Caco-2 (cell line): ENCODE data around the gene MRPS22. TPM values are rescaled to one million over a fixed set of nuclear protein-coding genes. Genes with fewer than 3 reads are reported as not detected.

ENCODE experiments used
- BruUV-seq: library from RNA; stranded (reverse); fragments of 400-500 nt; replicated peaks from 2 replicates; lab custom pipeline; 2021; lab: Mats Ljungman, UMichigan
- CTCF ChIA-PET: fragments of 300-600 bp; sonication (Branson Sonifier 250); formaldehyde crosslinking; loops from one replicate; lab custom pipeline; 2022; ENCODE audit warnings: antibody characterized with exemption; lab: Charles Lee
- POLR2A ChIA-PET: fragments of 300-600 bp; sonication (Branson Sonifier 250); formaldehyde crosslinking; loops from one replicate; lab custom pipeline; 2022; ENCODE audit warnings: antibody characterized with exemption; lab: Charles Lee
- DNase-seq, 2 experiments: peaks; one replicate each; pipeline versions ENCODE4 v3.0.0 to v3.0.0-alpha.2; 2020 to 2022
- H3K27me3 ChIP-seq: replicated peaks from 2 replicates; pipeline ENCODE4 v1.6.0; 2011; ENCODE audit warnings: low read length; ENCODE audit not compliant: control insufficient read depth, insufficient read depth
- H3K36me3 ChIP-seq: 2 replicates; pipeline ENCODE4 v1.5.1; 2011; ENCODE audit warnings: low read length; ENCODE audit not compliant: control insufficient read depth, insufficient read depth
- H3K4me1 ChIP-seq: fragments of 250-450 bp; sonication (Bioruptor Pico); 2 replicates; pipeline ENCODE4 v1.5.1; 2020; ENCODE audit warnings: mild to moderate bottlenecking
- H3K4me3 ChIP-seq: 2 replicates; pipeline ENCODE4 v1.5.1; 2011; ENCODE audit warnings: low read depth, mild to moderate bottlenecking, control low read depth, low read length
- H3K9me3 ChIP-seq: fragments of 250-450 bp; sonication (Bioruptor Pico); 2 replicates; pipeline ENCODE4 v1.5.1; 2020; ENCODE audit warnings: mild to moderate bottlenecking, moderate library complexity
- H3K27ac Mint-ChIP-seq: one replicate; pipeline ENCODE4 v1.8.0; 2022; ENCODE audit warnings: mixed read lengths; ENCODE audit not compliant: unreplicated experiment
- H3K27me3 Mint-ChIP-seq: one replicate; pipeline ENCODE4 v1.8.0; 2022; ENCODE audit warnings: mixed read lengths; ENCODE audit not compliant: insufficient read depth, unreplicated experiment
- H3K36me3 Mint-ChIP-seq: one replicate; pipeline ENCODE4 v1.8.0; 2022; ENCODE audit warnings: mild to moderate bottlenecking, mixed read lengths; ENCODE audit not compliant: insufficient read depth, unreplicated experiment
- H3K4me1 Mint-ChIP-seq: one replicate; pipeline ENCODE4 v1.8.0; 2022; ENCODE audit warnings: low read depth, mixed read lengths; ENCODE audit not compliant: unreplicated experiment
- H3K4me3 Mint-ChIP-seq: one replicate; pipeline ENCODE4 v1.8.0; 2022; ENCODE audit warnings: mild to moderate bottlenecking, moderate library complexity, mixed read lengths; ENCODE audit not compliant: unreplicated experiment
- H3K9me3 Mint-ChIP-seq: one replicate; pipeline ENCODE4 v1.8.0; 2022; ENCODE audit warnings: mixed read lengths; ENCODE audit not compliant: unreplicated experiment
- intact Hi-C: fragments of 100-400 bp; cut with micrococcal nuclease; formaldehyde crosslinking; loops from one replicate; pipeline ENCODE4 v1.10.0; 2022; ENCODE audit not compliant: unreplicated experiment
- total RNA-seq: library from RNA; stranded (reverse); gene quantifications from 2 replicates; pipeline ENCODE4 v1.2.3, GENCODE V29; 2022
- TF ChIP-seq, protein P1 (sequence below), 2 experiments: fragments of 200-600 bp in 1 of 2; IDR thresholded peaks; 1 replicate in 1 of 2; 2 replicates in 1 of 2; pipeline versions ENCODE4 v1.5.1 to v1.8.0; 2011 to 2022; ENCODE audit warnings: antibody characterized with exemption in 1 of 2, control low read depth in 1 of 2, inconsistent platforms in 1 of 2, low read depth in 1 of 2, low read length in 1 of 2, mild to moderate bottlenecking in 1 of 2, moderate library complexity in 1 of 2; ENCODE audit not compliant: insufficient read depth in 1 of 2, severe bottlenecking in 1 of 2, unreplicated experiment in 1 of 2

Gene MRPS22
- total RNA-seq, 1 experiment from 2014 or later: 63.9 TPM

DNA sequence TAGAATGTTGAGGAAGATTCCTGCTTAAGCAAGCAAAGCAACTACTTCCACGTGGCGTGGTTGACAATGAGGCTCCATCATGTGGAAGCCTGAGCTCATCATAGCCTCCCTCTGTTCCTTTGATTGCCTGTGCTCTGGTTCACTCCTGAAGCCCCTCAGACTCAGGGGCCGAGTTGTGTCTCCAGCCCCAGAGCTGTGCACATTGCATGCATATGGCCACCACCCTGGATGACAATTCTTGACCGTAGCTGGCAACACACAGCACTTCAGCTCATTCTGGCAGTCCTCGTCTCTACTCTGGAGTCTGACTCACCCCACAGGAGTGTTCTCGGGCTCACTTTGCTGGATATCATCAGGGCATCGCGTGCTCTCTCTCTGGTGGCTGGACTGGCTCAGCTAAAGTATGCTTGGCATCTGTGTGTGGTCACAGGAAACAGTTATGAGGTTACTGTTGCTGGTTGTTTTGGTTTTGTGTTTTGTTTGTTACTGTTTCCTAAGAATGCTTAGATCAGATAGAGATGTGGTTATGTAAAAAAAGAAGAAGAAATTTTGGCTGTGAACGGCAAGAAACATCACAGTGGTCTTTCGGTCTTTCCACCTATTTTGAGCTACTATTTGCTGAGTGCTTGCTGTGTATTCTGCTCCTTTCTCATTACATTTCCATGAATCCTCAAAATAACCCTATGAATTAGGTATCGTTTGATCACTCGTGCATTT lies 41.6 kb upstream of the MRPS22 start:
- no peak for DNase-seq
- H3K27me3 ChIP-seq: no peaks in the 10 kb centered on the region
- no peak overlapping the region for H3K4me3 ChIP-seq
- Mint-ChIP-seq H3K27me3 (no peaks in the 10 kb centered on the region), H3K9me3 (no peaks in the 10 kb centered on the region), H3K36me3 (no peaks in the 10 kb centered on the region), H3K4me1 (peaks cover 7% of the 10 kb centered on the region), H3K4me3 (no peak overlapping the region), H3K27ac (no peak overlapping the region)
- BruUV-seq: no TSS peak
- intact Hi-C loops: no loop called here
- peaks cover 19% of the 10 kb centered on the region; the same call in 1 of the 2 replicates for H3K4me1 ChIP-seq
- CTCF ChIA-PET: no interaction called here
- POLR2A ChIA-PET: no interaction called here
- H3K9me3 ChIP-seq: no peaks in the 10 kb centered on the region
- TF ChIP-seq, protein P1, sequence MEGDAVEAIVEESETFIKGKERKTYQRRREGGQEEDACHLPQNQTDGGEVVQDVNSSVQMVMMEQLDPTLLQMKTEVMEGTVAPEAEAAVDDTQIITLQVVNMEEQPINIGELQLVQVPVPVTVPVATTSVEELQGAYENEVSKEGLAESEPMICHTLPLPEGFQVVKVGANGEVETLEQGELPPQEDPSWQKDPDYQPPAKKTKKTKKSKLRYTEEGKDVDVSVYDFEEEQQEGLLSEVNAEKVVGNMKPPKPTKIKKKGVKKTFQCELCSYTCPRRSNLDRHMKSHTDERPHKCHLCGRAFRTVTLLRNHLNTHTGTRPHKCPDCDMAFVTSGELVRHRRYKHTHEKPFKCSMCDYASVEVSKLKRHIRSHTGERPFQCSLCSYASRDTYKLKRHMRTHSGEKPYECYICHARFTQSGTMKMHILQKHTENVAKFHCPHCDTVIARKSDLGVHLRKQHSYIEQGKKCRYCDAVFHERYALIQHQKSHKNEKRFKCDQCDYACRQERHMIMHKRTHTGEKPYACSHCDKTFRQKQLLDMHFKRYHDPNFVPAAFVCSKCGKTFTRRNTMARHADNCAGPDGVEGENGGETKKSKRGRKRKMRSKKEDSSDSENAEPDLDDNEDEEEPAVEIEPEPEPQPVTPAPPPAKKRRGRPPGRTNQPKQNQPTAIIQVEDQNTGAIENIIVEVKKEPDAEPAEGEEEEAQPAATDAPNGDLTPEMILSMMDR (IDR thresholded peaks at IDR 0.05; ENCODE audit: insufficient read depth in 1 of 2, low read depth in 1 of 2, low read length in 1 of 2, severe bottlenecking in 1 of 2, unreplicated experiment in 1 of 2): no peak
- H3K36me3 ChIP-seq: no peaks in the 10 kb centered on the region

DNA sequence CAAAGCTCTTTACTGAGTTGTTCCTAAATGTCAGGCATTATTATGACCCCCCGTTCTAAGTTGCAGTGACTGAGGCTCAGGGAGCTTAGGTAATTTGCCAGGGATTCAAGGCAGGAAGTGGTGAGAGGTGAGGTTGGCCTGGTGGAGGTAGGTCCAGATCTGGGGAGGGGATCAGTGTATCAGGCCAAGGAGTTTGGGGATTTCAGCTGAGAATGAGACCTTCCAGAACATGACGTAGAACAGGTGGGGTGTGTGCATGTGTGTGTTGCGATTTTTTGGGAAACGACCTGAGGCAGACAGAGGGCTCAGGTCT lies 41.1 kb upstream of the MRPS22 start:
- Histone ChIP-seq H3K9me3 (no peaks in the 10 kb centered on the region), H3K4me3 (no peak overlapping the region), H3K36me3 (no peaks in the 10 kb centered on the region), H3K27me3 (no peaks in the 10 kb centered on the region), H3K4me1 (peaks cover 19% of the 10 kb centered on the region; the same call in 1 of the 2 replicates)
- CTCF ChIA-PET: no interaction called here
- Mint-ChIP-seq H3K4me3 (no peak overlapping the region), H3K4me1 (peaks cover 7% of the 10 kb centered on the region), H3K36me3 (no peaks in the 10 kb centered on the region), H3K27ac (no peak overlapping the region), H3K27me3 (no peaks in the 10 kb centered on the region), H3K9me3 (no peaks in the 10 kb centered on the region)
- TF ChIP-seq, protein P1 (IDR thresholded peaks at IDR 0.05; ENCODE audit: insufficient read depth in 1 of 2, low read depth in 1 of 2, low read length in 1 of 2, severe bottlenecking in 1 of 2, unreplicated experiment in 1 of 2): no peak
- POLR2A ChIA-PET: no interaction called here
- BruUV-seq: no TSS peak
- no peak for DNase-seq
- intact Hi-C loops: no loop called here

DNA sequence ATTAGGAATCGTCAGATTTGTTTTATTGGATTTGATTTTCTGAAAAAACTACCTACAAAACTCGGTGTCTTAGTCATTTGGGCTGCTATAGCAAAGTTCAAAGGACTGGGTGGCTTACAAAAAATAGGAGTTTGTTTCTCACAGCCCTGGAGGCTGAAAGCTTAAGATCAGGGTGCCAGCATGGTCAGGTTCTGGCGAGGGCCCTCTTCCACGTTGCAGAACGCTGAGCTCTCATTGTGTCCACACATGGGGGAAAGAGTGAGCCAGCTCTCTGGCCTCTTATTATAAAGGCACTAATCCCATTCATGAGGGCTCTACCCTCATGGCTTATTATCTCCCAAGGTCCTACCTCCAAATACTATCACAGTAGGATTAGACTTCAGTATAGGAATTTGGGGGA lies 40.6 kb upstream of the MRPS22 start:
- BruUV-seq: no TSS peak
- H3K27me3 ChIP-seq: no peaks in the 10 kb centered on the region
- peaks cover 19% of the 10 kb centered on the region; the same call in 1 of the 2 replicates for H3K4me1 ChIP-seq
- CTCF ChIA-PET: no interaction called here
- Mint-ChIP-seq H3K9me3 (no peaks in the 10 kb centered on the region), H3K27me3 (no peaks in the 10 kb centered on the region), H3K4me1 (peaks cover 7% of the 10 kb centered on the region), H3K4me3 (no peak overlapping the region), H3K27ac (no peak overlapping the region), H3K36me3 (no peaks in the 10 kb centered on the region)
- POLR2A ChIA-PET: no interaction called here
- no peak overlapping the region for H3K4me3 ChIP-seq
- no peaks in the 10 kb centered on the region for H3K36me3 ChIP-seq
- no peak for DNase-seq
- intact Hi-C loops: no loop called here
- no peaks in the 10 kb centered on the region for H3K9me3 ChIP-seq
- TF ChIP-seq, protein P1 (IDR thresholded peaks at IDR 0.05; ENCODE audit: insufficient read depth in 1 of 2, low read depth in 1 of 2, low read length in 1 of 2, severe bottlenecking in 1 of 2, unreplicated experiment in 1 of 2): no peak
